ENCODE results near the gene PRADC1. TPM values are rescaled to one million over a fixed set of nuclear protein-coding genes. Genes with fewer than 3 reads are reported as not detected.
"Not testable (repeated sequence)": the region's sequence is repeated elsewhere in the genome, so short reads cannot be mapped to it uniquely, and the experiment has no call there.

Gene PRADC1
- total RNA-seq, 2 donors from 2014 or later, result 11.7 to 21.4 TPM

DNA sequence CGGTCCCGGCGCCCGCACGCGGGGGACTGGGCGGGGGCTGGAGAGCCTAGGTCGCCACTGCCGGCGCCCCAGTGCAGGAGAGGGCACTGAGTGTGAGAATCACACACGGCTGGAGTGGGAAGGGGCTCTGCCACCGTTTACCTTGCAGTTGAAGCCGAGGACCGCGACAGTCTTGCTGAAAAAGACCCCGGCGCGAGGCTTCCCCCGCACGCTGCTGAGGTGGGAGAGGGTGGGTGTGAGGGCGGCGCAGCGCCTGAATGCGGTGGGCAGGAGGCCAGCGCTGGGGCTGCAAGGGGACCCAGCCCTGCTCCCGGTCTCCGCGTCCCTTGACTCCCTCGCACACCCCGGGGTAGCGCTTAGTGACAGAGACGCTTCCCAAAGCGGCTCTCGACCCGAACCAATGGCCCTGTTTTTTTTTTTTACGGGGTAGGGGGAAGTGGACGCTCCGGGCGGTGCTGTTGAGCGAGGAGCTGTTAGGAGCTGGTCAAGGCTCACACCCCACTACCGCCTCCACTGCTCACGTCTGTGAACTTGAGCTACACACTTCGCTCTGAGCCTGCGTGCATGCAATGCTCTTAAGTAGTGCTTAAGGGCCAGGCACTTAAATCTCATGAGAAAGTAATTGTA, 29.9 kb downstream of the PRADC1 start:
- Histone ChIP-seq H3K27me3 (peaks cover 0 to 23% of the 10 kb centered on the region in 2 donors), H3K9me3 (no peaks in the 10 kb centered on the region), H3K4me1 (peaks cover 14% of the 10 kb centered on the region), H3K27ac (no peak overlapping the region), H3K36me3 (replicated peaks in 1 of 2; ENCODE audit: insufficient read depth in 1 of 2, low read depth in 2 of 2) (no peaks in the 10 kb centered on the region), H3K4me3 (no peak overlapping the region)
- DNase-seq, result no peak
- TF ChIP-seq, protein P1, sequence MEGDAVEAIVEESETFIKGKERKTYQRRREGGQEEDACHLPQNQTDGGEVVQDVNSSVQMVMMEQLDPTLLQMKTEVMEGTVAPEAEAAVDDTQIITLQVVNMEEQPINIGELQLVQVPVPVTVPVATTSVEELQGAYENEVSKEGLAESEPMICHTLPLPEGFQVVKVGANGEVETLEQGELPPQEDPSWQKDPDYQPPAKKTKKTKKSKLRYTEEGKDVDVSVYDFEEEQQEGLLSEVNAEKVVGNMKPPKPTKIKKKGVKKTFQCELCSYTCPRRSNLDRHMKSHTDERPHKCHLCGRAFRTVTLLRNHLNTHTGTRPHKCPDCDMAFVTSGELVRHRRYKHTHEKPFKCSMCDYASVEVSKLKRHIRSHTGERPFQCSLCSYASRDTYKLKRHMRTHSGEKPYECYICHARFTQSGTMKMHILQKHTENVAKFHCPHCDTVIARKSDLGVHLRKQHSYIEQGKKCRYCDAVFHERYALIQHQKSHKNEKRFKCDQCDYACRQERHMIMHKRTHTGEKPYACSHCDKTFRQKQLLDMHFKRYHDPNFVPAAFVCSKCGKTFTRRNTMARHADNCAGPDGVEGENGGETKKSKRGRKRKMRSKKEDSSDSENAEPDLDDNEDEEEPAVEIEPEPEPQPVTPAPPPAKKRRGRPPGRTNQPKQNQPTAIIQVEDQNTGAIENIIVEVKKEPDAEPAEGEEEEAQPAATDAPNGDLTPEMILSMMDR (IDR thresholded peaks at IDR 0.05), result no peak
- TF ChIP-seq POLR2A (IDR thresholded peaks at IDR 0.05), result no peak
- ATAC-seq, result no peak
- intact Hi-C loops (cut with DNase I), result no loop called here
- 11 to 30% methylated on average over 8 to 44 of the region's 44 CpGs for WGBS, 2 donors

DNA sequence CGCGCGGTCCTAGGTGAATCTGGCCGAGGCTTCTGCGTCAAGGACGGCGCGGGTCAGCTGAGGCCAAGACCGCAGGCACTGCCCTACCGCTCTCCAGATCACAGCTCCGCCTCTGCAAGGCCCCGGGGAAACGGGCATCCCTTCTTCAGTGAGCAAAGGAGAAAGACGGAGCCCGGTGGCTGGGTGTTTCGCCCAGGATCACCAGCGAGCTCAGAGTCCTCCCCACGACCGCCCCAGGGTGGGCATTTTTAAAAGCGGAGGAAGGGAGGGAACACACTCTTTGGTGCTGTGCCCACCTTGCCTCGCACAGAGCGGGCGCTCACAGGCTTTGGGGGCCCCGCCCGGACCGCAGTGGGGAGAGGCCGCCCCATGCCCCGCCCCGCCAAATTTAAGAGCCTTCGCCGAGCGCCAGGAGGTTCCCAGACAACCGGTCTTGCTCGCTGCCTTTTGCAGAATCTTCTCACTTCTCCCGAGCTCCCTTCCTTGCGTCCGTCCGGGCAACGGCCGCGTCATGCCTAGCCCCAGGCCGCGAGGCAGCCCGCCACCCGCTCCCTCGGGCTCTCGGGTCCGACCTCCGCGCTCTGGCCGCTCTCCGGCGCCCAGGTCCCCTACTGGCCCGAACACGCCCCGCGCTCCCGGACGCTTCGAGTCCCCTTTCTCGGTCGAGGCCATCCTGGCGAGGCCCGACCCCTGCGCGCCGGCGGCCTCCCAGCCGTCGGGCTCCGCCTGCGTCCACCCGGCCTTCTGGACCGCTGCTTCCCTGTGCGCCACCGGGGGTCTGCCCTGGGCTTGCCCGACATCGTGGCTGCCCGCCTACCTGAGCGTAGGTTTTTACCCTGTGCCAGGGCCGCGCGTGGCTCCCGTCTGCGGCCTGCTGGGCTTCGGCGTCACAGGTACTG, 30.6 kb downstream of the PRADC1 start, which contains the start of gene NOTO:
TSS of gene NOTO (plus strand) at position 419 of the 899 bp plus-strand sequence. CDS start at position 512, 93 bp downstream.
- Histone ChIP-seq H3K9me3 (no peaks in the 10 kb centered on the region), H3K4me3 (no peak within 1 kb of the TSS), H3K27me3 (peaks cover 0 to 23% of the 10 kb centered on the region in 2 donors), H3K4me1 (peaks cover 14% of the 10 kb centered on the region), H3K27ac (no peak within 1 kb of the TSS), H3K36me3 (replicated peaks in 1 of 2; ENCODE audit: insufficient read depth in 1 of 2, low read depth in 2 of 2) (no peaks in the 10 kb centered on the region)
- ATAC-seq (peak; percentile 53), DNase-seq (peak in 2 of 4 donors; percentile 21 to 49)
- TF ChIP-seq POLR2A (IDR thresholded peaks at IDR 0.05), result no peak
- TF ChIP-seq, protein P1 (IDR thresholded peaks at IDR 0.05), result no peak
- intact Hi-C loops (cut with DNase I), result no loop called here
- 3 to 6% methylated on average over 17 to 85 of the region's 87 CpGs for WGBS, 2 donors

DNA sequence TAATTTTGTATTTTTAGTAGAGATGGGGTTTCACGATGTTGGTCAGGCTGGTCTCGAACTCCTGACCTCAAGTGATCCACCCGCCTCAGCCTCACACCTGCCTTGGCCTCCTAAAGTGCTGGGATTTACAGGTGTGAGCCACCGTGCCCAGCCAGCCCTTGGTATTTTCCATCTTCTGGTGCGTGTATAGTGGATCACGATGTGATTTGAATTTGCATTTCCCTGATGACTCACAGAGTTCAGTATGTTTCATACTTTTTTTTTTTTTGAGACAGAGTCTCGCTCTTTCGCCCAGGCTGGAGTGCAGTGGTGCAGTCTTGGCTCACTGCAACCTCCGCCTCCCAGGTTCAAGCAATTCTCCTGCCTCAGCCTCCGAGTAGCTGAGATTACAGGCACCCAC, 32.8 kb downstream of the PRADC1 start:
- intact Hi-C loops (cut with DNase I); DNase-seq; H3K4me3 ChIP-seq; ATAC-seq; H3K27ac ChIP-seq; H3K36me3 ChIP-seq (replicated peaks in 1 of 2; ENCODE audit: insufficient read depth in 1 of 2, low read depth in 2 of 2); H3K9me3 ChIP-seq: not testable (repeated sequence)
- Histone ChIP-seq H3K27me3 (peaks cover 0 to 23% of the 10 kb centered on the region in 2 donors), H3K4me1 (peaks cover 14% of the 10 kb centered on the region)
- WGBS, 2 donors, result 88 to 93% methylated on average over 10 of the region's 10 CpGs

DNA sequence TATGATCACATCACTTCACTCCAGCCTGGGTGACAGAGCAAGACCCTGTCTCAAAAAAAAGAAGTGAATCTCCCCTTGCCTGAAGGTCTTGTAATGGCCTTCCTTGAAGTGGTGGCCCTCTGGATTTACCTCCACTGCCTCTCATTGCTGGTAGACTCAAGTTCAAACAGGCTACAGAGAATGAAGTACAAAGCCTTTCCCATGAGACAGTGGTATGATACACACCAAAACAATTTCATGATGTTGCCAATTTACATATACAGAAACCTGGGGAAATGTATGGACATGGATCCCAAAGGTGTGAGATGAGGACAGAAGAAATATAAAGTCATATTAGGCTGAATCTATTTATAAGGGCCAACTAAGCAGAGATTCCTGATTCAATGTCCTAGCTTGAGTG, 35.5 kb downstream of the PRADC1 start:
- Histone ChIP-seq H3K27me3 (peaks cover 0 to 12% of the 10 kb centered on the region in 2 donors), H3K4me3 (no peak overlapping the region), H3K9me3 (no peaks in the 10 kb centered on the region), H3K36me3 (replicated peaks in 1 of 2; ENCODE audit: insufficient read depth in 1 of 2, low read depth in 2 of 2) (no peaks in the 10 kb centered on the region), H3K27ac (no peak overlapping the region), H3K4me1 (peaks cover 10% of the 10 kb centered on the region)
- DNase-seq (no peak), ATAC-seq (no peak)
- intact Hi-C loops (cut with DNase I), result no loop called here
- TF ChIP-seq, protein P1 (IDR thresholded peaks at IDR 0.05), result no peak
- no peak for TF ChIP-seq POLR2A (IDR thresholded peaks at IDR 0.05)

DNA sequence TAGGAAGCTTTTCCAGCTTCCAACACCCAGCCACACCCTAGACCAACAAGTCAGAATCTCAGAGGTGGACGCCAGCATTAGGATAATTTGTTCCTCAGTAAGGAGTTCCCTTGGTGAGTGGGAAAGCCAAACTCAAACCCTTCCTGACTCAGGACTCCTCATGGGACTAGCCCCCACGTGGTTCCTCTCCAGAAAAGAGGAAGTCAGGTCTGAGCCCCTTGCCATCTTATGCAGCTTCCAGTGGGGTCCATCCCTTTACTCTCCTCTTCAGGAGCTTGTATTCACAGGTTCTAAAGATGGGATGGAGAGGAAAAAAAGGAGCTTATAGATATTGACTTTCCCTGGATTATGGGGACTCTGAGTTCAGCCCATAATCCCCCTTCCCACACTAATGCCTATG, 45.5 kb downstream of the PRADC1 start:
- ATAC-seq (no peak), DNase-seq (no peak)
- intact Hi-C loops (cut with DNase I), result no loop called here
- TF ChIP-seq POLR2A (IDR thresholded peaks at IDR 0.05), result no peak
- TF ChIP-seq, protein P1 (IDR thresholded peaks at IDR 0.05), result no peak
- Histone ChIP-seq H3K36me3 (replicated peaks in 1 of 2; ENCODE audit: insufficient read depth in 1 of 2, low read depth in 2 of 2) (no peaks in the 10 kb centered on the region), H3K27me3 (no peaks in the 10 kb centered on the region), H3K27ac (no peak overlapping the region), H3K9me3 (no peaks in the 10 kb centered on the region), H3K4me3 (no peak overlapping the region), H3K4me1 (no peaks in the 10 kb centered on the region)
- 32% methylated on average over 2 of the region's 2 CpGs; no CpG with 5 or more reads in 1 of the 2 donors for WGBS, 2 donors

All from body of pancreas (tissue), 4 donors.